HG03469 (cell line): ENCODE results near the gene DLG2.

Experiments used
- ATAC-seq: cut with Tn5 transposase; IDR thresholded peaks from one replicate; pipeline ENCODE4 v1.9.1; 2021; ENCODE audit warnings: mild to moderate bottlenecking, moderate library complexity, moderate number of reproducible peaks; ENCODE audit not compliant: unreplicated experiment

The DLG2 gene

DNA sequence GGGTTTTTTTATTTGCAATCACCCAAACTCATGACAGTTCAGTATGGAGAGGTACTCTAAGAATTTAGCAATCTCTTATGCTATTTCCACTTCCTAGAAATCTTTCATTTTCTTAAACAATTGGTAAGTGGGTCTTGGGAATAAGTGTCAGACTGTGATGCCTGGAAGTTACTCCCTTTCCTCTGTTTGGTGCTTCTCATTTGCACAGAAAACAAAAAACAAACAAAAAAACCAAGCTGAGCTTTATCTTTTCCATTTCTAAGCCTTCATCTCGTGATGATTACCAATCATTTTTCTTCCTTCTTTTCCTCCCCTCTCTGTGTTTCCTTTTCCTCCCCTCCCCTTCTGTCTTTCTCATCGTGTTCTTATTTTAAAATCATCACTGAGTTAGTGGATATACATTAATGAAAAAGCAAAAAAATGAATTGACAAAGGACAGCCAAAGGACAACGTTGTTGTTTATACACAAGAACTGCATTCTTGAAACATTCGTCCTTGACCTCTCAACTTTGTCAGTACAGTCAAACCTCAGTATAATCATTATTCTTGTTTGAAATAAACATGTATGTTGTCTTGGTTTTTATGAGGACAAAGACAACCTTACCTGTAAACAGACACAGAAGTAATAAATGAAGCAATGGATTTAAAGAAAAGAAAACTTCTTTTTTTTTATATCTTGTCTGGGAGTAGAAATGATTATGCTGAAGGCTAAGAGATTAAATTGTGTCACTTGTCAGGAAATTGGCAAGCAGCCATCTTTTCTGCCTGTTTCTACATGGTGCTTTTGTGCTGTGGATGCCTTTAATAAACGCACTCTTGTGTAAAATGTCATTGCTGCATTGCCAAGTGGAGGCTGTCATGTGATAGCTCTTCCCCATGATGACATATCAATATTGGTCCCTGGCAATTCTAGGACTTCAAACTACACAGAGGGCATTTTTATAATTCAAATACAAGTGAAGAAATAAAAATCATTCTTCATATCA is 1537.8 kb downstream of the DLG2 start:
- ATAC-seq = no peak

DNA sequence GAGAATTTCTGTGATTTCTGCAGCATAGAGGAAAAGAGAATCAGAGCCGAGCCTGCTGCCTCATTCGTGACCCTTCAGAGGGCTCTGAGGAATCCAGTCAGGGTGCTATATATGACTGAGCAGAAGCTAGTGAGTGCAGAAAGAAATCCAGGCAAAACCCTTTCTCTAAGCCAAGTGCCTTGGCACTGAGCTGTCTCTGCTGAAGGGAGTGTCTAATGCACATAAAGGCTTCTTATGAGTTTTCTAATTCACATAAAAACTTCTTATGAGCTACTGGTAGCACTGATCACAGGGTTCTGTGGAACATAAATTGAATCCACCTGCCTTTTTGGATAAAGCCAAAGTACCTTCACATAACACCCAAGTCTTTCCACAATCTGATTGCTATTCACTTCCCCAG is 1555.3 kb downstream of the DLG2 start:
- ATAC-seq = no peak

DNA sequence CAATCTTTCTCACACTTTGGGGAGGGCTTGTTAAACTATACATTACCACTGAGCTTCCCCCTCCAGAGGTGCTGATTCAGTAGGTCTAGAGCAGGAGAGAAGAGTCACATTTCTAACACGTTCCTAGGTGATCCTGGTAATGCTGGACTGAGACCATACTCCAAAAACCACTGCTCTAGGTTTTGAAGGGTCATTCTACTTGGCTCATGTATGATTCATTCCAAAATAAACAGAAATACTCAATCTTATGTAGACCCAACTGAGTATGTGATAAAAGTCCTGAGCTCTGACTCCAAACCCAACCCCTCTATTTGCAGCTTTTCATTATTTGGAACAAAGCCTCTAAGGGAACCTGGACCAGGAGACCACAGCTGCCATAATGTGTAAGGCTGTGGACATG is 1558.1 kb downstream of the DLG2 start:
- no peak for ATAC-seq

GRCh38 chr11:84061726-84062125 is 1565.4 kb downstream of the DLG2 start:
- ATAC-seq = no peak

DNA sequence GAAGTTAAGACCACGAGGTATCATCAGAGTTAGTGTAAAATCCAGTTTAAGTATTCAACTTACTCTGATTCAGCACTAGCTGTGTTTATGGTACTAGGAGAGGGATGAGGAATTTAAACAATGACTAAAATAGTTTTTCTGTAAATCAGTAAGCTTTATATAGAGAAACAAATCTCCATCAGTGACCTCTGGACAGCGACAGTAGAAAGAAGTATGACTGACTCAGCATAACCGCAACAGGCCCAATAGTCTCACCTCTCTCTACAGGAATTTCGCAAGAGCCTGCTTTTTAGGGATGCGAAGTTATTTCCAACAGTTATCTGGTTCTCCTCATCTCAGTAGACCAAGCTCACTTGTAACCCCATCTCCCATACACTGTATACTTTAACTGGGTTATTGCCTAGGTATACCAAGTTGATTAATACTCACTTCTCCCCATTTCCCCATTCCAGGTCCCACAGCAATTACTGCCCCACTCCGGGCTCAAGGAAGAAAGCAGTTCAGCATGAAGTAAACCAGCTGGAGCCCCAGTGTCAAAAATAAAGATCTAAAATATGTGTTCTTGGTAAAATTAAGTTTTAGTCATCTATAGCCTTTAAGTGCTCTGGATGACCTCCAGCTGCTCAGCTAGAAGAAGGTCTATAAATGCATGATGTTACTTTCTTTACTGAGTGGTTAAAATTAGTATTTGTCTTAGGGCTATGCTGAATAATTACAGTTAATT is 1570.3 kb downstream of the DLG2 start:
- ATAC-seq = no peak

DNA sequence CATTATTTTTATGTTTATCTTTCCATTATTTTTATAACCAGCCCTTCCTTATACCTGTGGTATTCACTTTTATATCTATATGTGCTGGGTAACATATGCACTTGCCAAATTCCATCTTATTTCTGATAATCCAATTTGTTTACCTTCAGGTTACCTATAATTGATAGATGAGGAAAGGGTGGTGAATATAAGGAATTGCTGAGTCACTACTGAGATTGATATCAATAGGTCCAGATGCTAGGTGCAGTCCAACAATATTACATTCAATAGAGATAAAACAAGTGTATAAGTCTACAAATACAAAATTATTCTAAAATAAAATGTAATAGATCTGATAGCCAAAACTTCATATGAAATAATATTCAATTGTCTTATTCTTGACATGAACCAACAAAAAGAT is 1582.0 kb downstream of the DLG2 start:
- no peak for ATAC-seq

DNA sequence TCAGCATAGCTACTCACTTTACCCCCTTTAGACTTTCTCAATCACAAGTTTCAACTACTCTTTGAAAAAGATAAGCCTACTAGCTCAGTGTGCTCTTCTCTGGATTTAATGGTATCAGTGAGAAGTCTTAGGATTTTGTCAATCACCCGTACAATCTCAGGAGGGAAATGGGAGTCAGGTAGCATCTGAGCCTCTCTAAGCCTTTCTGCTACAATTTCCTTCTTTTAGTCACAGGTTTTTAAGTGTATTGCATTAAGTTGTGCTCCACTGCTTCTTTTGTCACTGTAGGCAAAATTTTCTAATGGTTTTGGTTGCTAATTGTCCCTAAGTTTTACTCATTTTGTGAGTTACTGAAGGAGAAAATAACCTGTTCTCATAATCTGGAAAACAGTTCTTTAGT is 1582.4 kb downstream of the DLG2 start:
- no peak for ATAC-seq

GRCh38 chr11:84036664-84037194 is 1590.4 kb downstream of the DLG2 start:
- ATAC-seq = no peak

DNA sequence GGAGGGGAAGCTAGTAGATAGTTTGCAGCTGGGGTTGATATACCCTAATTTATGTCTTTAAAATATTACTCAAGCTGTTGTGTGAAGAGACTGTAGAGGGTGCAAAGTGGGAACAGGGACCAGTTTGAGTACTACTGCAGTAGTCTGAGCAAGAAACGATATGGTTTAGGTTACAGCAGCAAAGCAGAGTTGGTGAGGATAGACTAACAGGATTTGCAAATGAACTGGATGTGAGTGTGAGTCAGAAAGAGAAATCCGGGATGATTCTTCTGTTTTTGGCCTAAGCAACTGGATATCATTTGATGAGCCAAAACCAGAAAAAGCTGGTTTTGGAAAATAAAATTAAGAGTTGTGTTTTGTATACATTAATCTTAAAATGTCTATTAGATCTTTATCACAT is 1591.5 kb downstream of the DLG2 start:
- ATAC-seq = no peak

- no peak for ATAC-seq
Observed at GRCh38 chr11:84034484-84034883, 1592.7 kb downstream of the DLG2 start.

- ATAC-seq = no peak
Observed at GRCh38 chr11:84024266-84024665, 1602.9 kb downstream of the DLG2 start.

- no peak for ATAC-seq
Observed at GRCh38 chr11:84022695-84023094, 1604.4 kb downstream of the DLG2 start.

DNA sequence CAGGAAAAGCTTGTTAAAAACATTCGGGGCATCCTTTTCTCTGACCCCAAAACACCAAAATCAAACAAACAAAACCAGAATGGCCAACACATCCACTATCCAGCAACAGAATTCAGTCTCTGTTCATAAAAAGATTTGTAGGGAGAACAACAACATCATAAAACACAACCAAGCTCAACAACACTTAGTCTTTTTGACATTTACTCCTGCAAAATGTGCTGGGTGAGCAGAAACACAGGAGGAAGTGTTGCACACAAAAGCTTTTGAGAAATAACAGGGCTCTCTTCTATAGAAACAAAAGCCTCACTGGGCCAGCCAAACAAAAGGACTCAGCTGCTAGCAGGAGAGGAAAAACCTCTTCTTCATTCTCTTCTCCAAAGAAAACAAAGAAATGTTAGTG is 1604.9 kb downstream of the DLG2 start:
- ATAC-seq = no peak

GRCh38 chr11:84021291-84021690 is 1605.9 kb downstream of the DLG2 start:
- no peak for ATAC-seq

GRCh38 chr11:84019571-84020194 is 1607.5 kb downstream of the DLG2 start:
- no peak for ATAC-seq

DNA sequence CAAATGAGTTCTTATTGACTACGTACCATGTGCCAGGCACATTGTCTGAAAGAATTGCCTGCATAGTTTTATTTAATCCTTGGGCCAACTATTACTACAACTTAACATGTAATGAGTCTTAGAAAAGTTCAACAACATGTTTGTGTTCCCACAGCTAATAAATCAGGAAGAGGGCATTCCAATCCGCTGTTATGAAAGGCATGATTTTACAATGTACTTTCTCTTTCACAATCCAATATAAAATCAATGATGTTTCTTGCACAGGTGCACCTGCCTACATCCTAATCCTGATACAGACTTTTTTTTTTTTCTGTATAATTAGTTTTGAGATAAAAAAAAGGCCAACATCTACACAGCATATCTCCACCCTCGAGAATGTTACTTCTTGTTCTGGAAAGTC is 1612.6 kb downstream of the DLG2 start:
- no peak for ATAC-seq

DNA sequence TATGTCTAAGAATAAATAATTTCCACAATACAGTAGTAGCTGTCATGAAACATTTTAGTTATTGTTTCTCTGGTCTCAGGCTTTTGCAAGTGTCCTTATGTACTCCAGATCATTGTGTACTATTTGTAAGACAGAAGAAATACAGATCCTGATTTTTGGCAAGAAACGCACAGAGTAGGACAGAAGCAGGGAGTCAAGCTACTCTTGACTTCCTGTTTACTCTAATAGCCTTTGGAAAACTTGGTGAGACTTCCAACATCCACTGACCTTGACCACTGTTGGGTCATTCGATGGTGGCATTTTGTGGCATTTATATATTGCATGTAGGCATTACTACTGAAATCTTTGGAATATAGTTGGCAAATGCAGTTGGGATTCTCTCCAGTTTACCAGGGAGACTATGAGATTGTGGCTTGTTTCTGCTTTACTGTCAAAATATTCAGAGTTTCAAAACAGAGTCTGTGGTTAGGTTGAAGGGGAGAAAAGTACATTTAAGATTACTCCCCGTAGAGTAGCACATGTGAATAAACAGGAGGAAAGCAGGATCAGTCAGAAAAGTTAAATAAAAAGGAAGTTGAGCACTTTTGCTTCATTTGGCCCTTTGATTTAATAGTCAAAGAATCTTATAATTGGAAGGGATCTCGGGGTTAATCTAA is 1614.8 kb downstream of the DLG2 start:
- ATAC-seq = no peak

GRCh38 chr11:84003181-84003580 is 1624.0 kb downstream of the DLG2 start:
- no peak for ATAC-seq

DNA sequence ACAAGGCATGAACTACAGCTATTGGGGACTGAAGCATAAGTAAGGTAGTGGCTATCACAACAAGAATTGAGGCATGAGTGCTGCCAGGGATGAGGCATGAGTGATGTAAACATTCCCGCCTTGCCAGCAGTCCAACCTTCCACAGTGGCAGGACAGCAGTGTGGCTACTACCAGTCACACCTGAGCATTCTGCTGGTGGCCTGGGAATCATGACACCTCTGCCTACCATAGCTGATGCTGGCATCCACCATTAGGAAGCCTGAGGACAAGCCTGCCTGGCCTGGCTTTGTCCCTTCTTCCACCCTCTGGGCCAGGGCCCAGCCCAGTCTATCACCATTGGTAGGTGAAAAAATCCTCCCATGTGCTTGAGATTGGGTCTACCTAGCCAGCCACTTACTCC is 1628.2 kb downstream of the DLG2 start:
- no peak for ATAC-seq

DNA sequence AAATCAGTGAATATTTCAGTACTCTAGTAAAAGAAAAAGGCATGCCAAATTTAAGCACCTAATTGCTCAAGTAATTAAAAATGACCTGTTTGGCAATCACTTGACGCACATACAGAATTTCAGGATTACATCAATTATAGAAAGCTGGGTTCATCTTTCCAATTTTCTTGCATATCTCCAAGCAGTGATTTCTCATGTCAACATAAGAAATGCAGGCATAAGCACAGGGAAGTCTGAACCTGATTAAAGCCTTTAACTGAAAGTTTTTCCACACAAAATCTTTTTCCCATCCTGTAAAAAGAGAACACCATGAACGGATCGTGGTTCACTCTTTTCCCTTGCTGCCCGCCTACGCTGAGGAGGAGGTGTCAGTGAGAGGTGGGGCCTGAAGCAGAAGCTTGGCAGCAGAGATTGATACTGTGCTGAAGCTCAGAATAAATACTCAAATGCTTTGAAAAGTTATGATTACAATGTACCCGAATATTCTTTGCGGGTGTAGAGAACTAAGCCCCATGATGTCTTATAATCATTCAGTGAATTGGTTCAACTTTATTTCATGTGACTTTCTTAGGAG is 1636.9 kb downstream of the DLG2 start:
- no peak for ATAC-seq
